ENCODE measurements around the gene CD4.

The CD4 gene

GRCh38 chr12:6830999-6831398 lies 41.7 kb downstream of the CD4 start:
- Histone ChIP-seq H3K27me3 (ENCODE audit: insufficient read depth, low read length, poor library complexity) (no peaks in the 10 kb centered on the region), H3K36me3 (ENCODE audit: control insufficient read depth, insufficient read depth, low read length) (peaks cover 7% of the 10 kb centered on the region), H3K27ac (ENCODE audit: low read depth, low read length) (no peak overlapping the region), H4K8ac (ENCODE audit: low read depth, low read length) (no peak overlapping the region), H3K18ac (ENCODE audit: low read length) (no peak overlapping the region), H4K5ac (ENCODE audit: low read length) (no peak overlapping the region), H2BK5ac (ENCODE audit: low read length) (no peak overlapping the region), H3K4ac (ENCODE audit: low read depth, low read length) (no peak overlapping the region), H3K4me2 (ENCODE audit: low read length) (no peak overlapping the region), H3K4me3 (ENCODE audit: low read length) (no peak overlapping the region), H2BK15ac (replicated peaks; ENCODE audit: low read depth) (no peak overlapping the region), H2BK120ac (ENCODE audit: low read depth, low read length) (no peak overlapping the region), H3K56ac (ENCODE audit: low read length) (no peak overlapping the region), H3K4me1 (ENCODE audit: control insufficient read depth, low read depth, low read length) (no peaks in the 10 kb centered on the region), H3K23ac (ENCODE audit: low read length) (no peak overlapping the region), H2AK5ac (ENCODE audit: low read length) (no peak overlapping the region), H3K79me2 (ENCODE audit: control insufficient read depth, insufficient read depth, low read length) (peaks cover 4% of the 10 kb centered on the region), H3K9ac (ENCODE audit: low read length) (no peak overlapping the region), H3K79me1 (ENCODE audit: low read length) (peaks cover 12% of the 10 kb centered on the region)
- WGBS (ENCODE audit: extremely low coverage, insufficient coverage, low lambda C conversion rate): no CpG with 5 or more reads among the region's 6 CpGs
- no peak for DNase-seq

- Histone ChIP-seq H3K18ac (ENCODE audit: low read length) (no peak overlapping the region), H3K4me1 (ENCODE audit: control insufficient read depth, low read depth, low read length) (no peaks in the 10 kb centered on the region), H2BK120ac (ENCODE audit: low read depth, low read length) (no peak overlapping the region), H2BK5ac (ENCODE audit: low read length) (no peak overlapping the region), H3K9ac (ENCODE audit: low read length) (no peak overlapping the region), H2AK5ac (ENCODE audit: low read length) (no peak overlapping the region), H4K5ac (ENCODE audit: low read length) (no peak overlapping the region), H3K4me3 (ENCODE audit: low read length) (no peak overlapping the region), H3K27me3 (ENCODE audit: insufficient read depth, low read length, poor library complexity) (no peaks in the 10 kb centered on the region), H3K4me2 (ENCODE audit: low read length) (no peak overlapping the region), H3K4ac (ENCODE audit: low read depth, low read length) (no peak overlapping the region), H3K56ac (ENCODE audit: low read length) (no peak overlapping the region), H3K23ac (ENCODE audit: low read length) (no peak overlapping the region), H3K27ac (ENCODE audit: low read depth, low read length) (no peak overlapping the region), H2BK15ac (replicated peaks; ENCODE audit: low read depth) (no peak overlapping the region), H3K79me2 (ENCODE audit: control insufficient read depth, insufficient read depth, low read length) (peaks cover 4% of the 10 kb centered on the region), H3K79me1 (ENCODE audit: low read length) (peaks cover 12% of the 10 kb centered on the region), H4K8ac (ENCODE audit: low read depth, low read length) (no peak overlapping the region), H3K36me3 (ENCODE audit: control insufficient read depth, insufficient read depth, low read length) (peaks cover 7% of the 10 kb centered on the region)
- no CpG with 5 or more reads among the region's 12 CpGs for WGBS (ENCODE audit: extremely low coverage, insufficient coverage, low lambda C conversion rate)
- DNase-seq: no peak
These were observed 42.2 kb downstream of the CD4 start for GRCh38 chr12:6831450-6831995.

- H3K79me2 ChIP-seq (ENCODE audit: control insufficient read depth, insufficient read depth, low read length): peaks cover 4% of the 10 kb centered on the region
- no CpG with 5 or more reads among the region's 4 CpGs for WGBS (ENCODE audit: extremely low coverage, insufficient coverage, low lambda C conversion rate)
- H4K5ac ChIP-seq (ENCODE audit: low read length): no peak overlapping the region
- no peak overlapping the region for H3K18ac ChIP-seq (ENCODE audit: low read length)
- no peak overlapping the region for H3K56ac ChIP-seq (ENCODE audit: low read length)
- DNase-seq: no peak
- no peaks in the 10 kb centered on the region for H3K27me3 ChIP-seq (ENCODE audit: insufficient read depth, low read length, poor library complexity)
- no peak overlapping the region for H3K4me3 ChIP-seq (ENCODE audit: low read length)
- H3K79me1 ChIP-seq (ENCODE audit: low read length): peaks cover 12% of the 10 kb centered on the region
- no peak overlapping the region for H2BK120ac ChIP-seq (ENCODE audit: low read depth, low read length)
- no peak overlapping the region for H3K9ac ChIP-seq (ENCODE audit: low read length)
- H3K36me3 ChIP-seq (ENCODE audit: control insufficient read depth, insufficient read depth, low read length): peaks cover 7% of the 10 kb centered on the region
- no peak overlapping the region for H3K27ac ChIP-seq (ENCODE audit: low read depth, low read length)
- no peak overlapping the region for H2BK5ac ChIP-seq (ENCODE audit: low read length)
- H3K4me1 ChIP-seq (ENCODE audit: control insufficient read depth, low read depth, low read length): no peaks in the 10 kb centered on the region
- no peak overlapping the region for H3K23ac ChIP-seq (ENCODE audit: low read length)
- no peak overlapping the region for H4K8ac ChIP-seq (ENCODE audit: low read depth, low read length)
- no peak overlapping the region for H2BK15ac ChIP-seq (replicated peaks; ENCODE audit: low read depth)
- H2AK5ac ChIP-seq (ENCODE audit: low read length): no peak overlapping the region
- H3K4ac ChIP-seq (ENCODE audit: low read depth, low read length): no peak overlapping the region
- no peak overlapping the region for H3K4me2 ChIP-seq (ENCODE audit: low read length)
These were observed 42.8 kb downstream of the CD4 start for GRCh38 chr12:6832125-6832524.

- H4K5ac ChIP-seq (ENCODE audit: low read length): no peak overlapping the region
- H3K56ac ChIP-seq (ENCODE audit: low read length): no peak overlapping the region
- H3K27ac ChIP-seq (ENCODE audit: low read depth, low read length): no peak overlapping the region
- H3K36me3 ChIP-seq (ENCODE audit: control insufficient read depth, insufficient read depth, low read length): peaks cover 12% of the 10 kb centered on the region
- no CpG with 5 or more reads among the region's 6 CpGs for WGBS (ENCODE audit: extremely low coverage, insufficient coverage, low lambda C conversion rate)
- H2AK5ac ChIP-seq (ENCODE audit: low read length): no peak overlapping the region
- no peak overlapping the region for H2BK5ac ChIP-seq (ENCODE audit: low read length)
- H3K9ac ChIP-seq (ENCODE audit: low read length): no peak overlapping the region
- H3K79me2 ChIP-seq (ENCODE audit: control insufficient read depth, insufficient read depth, low read length): peaks cover 4% of the 10 kb centered on the region
- DNase-seq: no peak
- no peaks in the 10 kb centered on the region for H3K27me3 ChIP-seq (ENCODE audit: insufficient read depth, low read length, poor library complexity)
- H2BK15ac ChIP-seq (replicated peaks; ENCODE audit: low read depth): no peak overlapping the region
- H3K18ac ChIP-seq (ENCODE audit: low read length): no peak overlapping the region
- no peak overlapping the region for H3K4me3 ChIP-seq (ENCODE audit: low read length)
- H4K8ac ChIP-seq (ENCODE audit: low read depth, low read length): no peak overlapping the region
- H3K79me1 ChIP-seq (ENCODE audit: low read length): peaks cover 12% of the 10 kb centered on the region
- no peaks in the 10 kb centered on the region for H3K4me1 ChIP-seq (ENCODE audit: control insufficient read depth, low read depth, low read length)
- H3K23ac ChIP-seq (ENCODE audit: low read length): no peak overlapping the region
- H2BK120ac ChIP-seq (ENCODE audit: low read depth, low read length): no peak overlapping the region
- H3K4me2 ChIP-seq (ENCODE audit: low read length): no peak overlapping the region
- H3K4ac ChIP-seq (ENCODE audit: low read depth, low read length): no peak overlapping the region
These were observed 44.0 kb downstream of the CD4 start for GRCh38 chr12:6833189-6833890.

- H3K27ac ChIP-seq (ENCODE audit: low read depth, low read length): no peak overlapping the region
- no peak overlapping the region for H3K4me3 ChIP-seq (ENCODE audit: low read length)
- H3K56ac ChIP-seq (ENCODE audit: low read length): no peak overlapping the region
- H3K18ac ChIP-seq (ENCODE audit: low read length): no peak overlapping the region
- WGBS (ENCODE audit: extremely low coverage, insufficient coverage, low lambda C conversion rate): no CpG with 5 or more reads among the region's 1 CpG
- H4K8ac ChIP-seq (ENCODE audit: low read depth, low read length): no peak overlapping the region
- no peak overlapping the region for H3K9ac ChIP-seq (ENCODE audit: low read length)
- peaks cover 10% of the 10 kb centered on the region for H3K79me1 ChIP-seq (ENCODE audit: low read length)
- H4K5ac ChIP-seq (ENCODE audit: low read length): no peak overlapping the region
- no peaks in the 10 kb centered on the region for H3K79me2 ChIP-seq (ENCODE audit: control insufficient read depth, insufficient read depth, low read length)
- peaks cover 19% of the 10 kb centered on the region for H3K36me3 ChIP-seq (ENCODE audit: control insufficient read depth, insufficient read depth, low read length)
- no peak overlapping the region for H2BK15ac ChIP-seq (replicated peaks; ENCODE audit: low read depth)
- H3K4me2 ChIP-seq (ENCODE audit: low read length): no peak overlapping the region
- H3K27me3 ChIP-seq (ENCODE audit: insufficient read depth, low read length, poor library complexity): no peaks in the 10 kb centered on the region
- H3K4ac ChIP-seq (ENCODE audit: low read depth, low read length): no peak overlapping the region
- no peaks in the 10 kb centered on the region for H3K4me1 ChIP-seq (ENCODE audit: control insufficient read depth, low read depth, low read length)
- H2BK120ac ChIP-seq (ENCODE audit: low read depth, low read length): no peak overlapping the region
- H2AK5ac ChIP-seq (ENCODE audit: low read length): no peak overlapping the region
- H3K23ac ChIP-seq (ENCODE audit: low read length): no peak overlapping the region
- H2BK5ac ChIP-seq (ENCODE audit: low read length): no peak overlapping the region
- no peak for DNase-seq
These were observed 44.9 kb downstream of the CD4 start for GRCh38 chr12:6834254-6834653.

GRCh38 chr12:6834873-6835272 lies 45.5 kb downstream of the CD4 start:
- Histone ChIP-seq H3K56ac (ENCODE audit: low read length) (no peak overlapping the region), H3K27ac (ENCODE audit: low read depth, low read length) (no peak overlapping the region), H4K5ac (ENCODE audit: low read length) (no peak overlapping the region), H3K27me3 (ENCODE audit: insufficient read depth, low read length, poor library complexity) (no peaks in the 10 kb centered on the region), H3K79me2 (ENCODE audit: control insufficient read depth, insufficient read depth, low read length) (no peaks in the 10 kb centered on the region), H2BK15ac (replicated peaks; ENCODE audit: low read depth) (no peak overlapping the region), H2AK5ac (ENCODE audit: low read length) (no peak overlapping the region), H3K4me3 (ENCODE audit: low read length) (no peak overlapping the region), H2BK120ac (ENCODE audit: low read depth, low read length) (no peak overlapping the region), H4K8ac (ENCODE audit: low read depth, low read length) (no peak overlapping the region), H3K4me1 (ENCODE audit: control insufficient read depth, low read depth, low read length) (no peaks in the 10 kb centered on the region), H3K36me3 (ENCODE audit: control insufficient read depth, insufficient read depth, low read length) (peaks cover 21% of the 10 kb centered on the region), H2BK5ac (ENCODE audit: low read length) (no peak overlapping the region), H3K79me1 (ENCODE audit: low read length) (peaks cover 10% of the 10 kb centered on the region), H3K4ac (ENCODE audit: low read depth, low read length) (no peak overlapping the region), H3K4me2 (ENCODE audit: low read length) (no peak overlapping the region), H3K9ac (ENCODE audit: low read length) (no peak overlapping the region), H3K23ac (ENCODE audit: low read length) (no peak overlapping the region), H3K18ac (ENCODE audit: low read length) (no peak overlapping the region)
- DNase-seq: peak; percentile 39
- no CpG with 5 or more reads among the region's 5 CpGs for WGBS (ENCODE audit: extremely low coverage, insufficient coverage, low lambda C conversion rate)
